ENCODE measurements around the gene PRKCB.

PRKCB gene

GRCh38 chr16:23835390-23836077 is at the start of gene PRKCB:
Gene PRKCB, plus strand, starts transcription at chr16:23835983.
- no peak for DNase-seq

GRCh38 chr16:23786964-23787561 is 48.7 kb upstream of the PRKCB start:
- no peak for DNase-seq

GRCh38 chr16:23788685-23789084 is 47.1 kb upstream of the PRKCB start:
- no peak for DNase-seq

GRCh38 chr16:23795378-23795777 is 40.4 kb upstream of the PRKCB start:
- no peak for DNase-seq

- DNase-seq: no peak
Observed at GRCh38 chr16:23796941-23797340, 38.8 kb upstream of the PRKCB start.

GRCh38 chr16:23801378-23801777 is 34.4 kb upstream of the PRKCB start:
- peak; percentile 54 for DNase-seq

- DNase-seq: no peak
Observed at GRCh38 chr16:23802776-23803175, 33.0 kb upstream of the PRKCB start.

GRCh38 chr16:23803591-23804123 is 32.1 kb upstream of the PRKCB start:
- no peak for DNase-seq

- DNase-seq: no peak
Observed at GRCh38 chr16:23807028-23807427, 28.8 kb upstream of the PRKCB start.

- DNase-seq: no peak
Observed at GRCh38 chr16:23821467-23821866, 14.3 kb upstream of the PRKCB start.

GRCh38 chr16:23821875-23822688 is 13.7 kb upstream of the PRKCB start:
- DNase-seq: no peak

- DNase-seq: no peak
Observed at GRCh38 chr16:23823475-23824384, 12.1 kb upstream of the PRKCB start.

- no peak for DNase-seq
Observed at GRCh38 chr16:23824909-23825308, 10.9 kb upstream of the PRKCB start.

GRCh38 chr16:23826528-23827045 is 9.2 kb upstream of the PRKCB start:
- no peak for DNase-seq

GRCh38 chr16:23827057-23827456 is 8.7 kb upstream of the PRKCB start:
- DNase-seq: no peak

GRCh38 chr16:23829454-23829853 is 6.3 kb upstream of the PRKCB start:
- DNase-seq: no peak

- no peak for DNase-seq
Observed at GRCh38 chr16:23830276-23830675, 5.5 kb upstream of the PRKCB start.

- no peak for DNase-seq
Observed at GRCh38 chr16:23832882-23833281, 2.9 kb upstream of the PRKCB start.

GRCh38 chr16:23833504-23833903 is 2.3 kb upstream of the PRKCB start:
- DNase-seq: no peak

- DNase-seq: no peak
Observed at GRCh38 chr16:23833960-23834685, 1.7 kb upstream of the PRKCB start.

- no peak for DNase-seq
Observed at GRCh38 chr16:23836078-23836403, 258 bp downstream of the PRKCB start.

Measured in NCI-H2029 treated with DMSO at 0.1 percent for 48 hours (cell line).